ENCODE results near the gene ITFG1.
"Not testable (repeated sequence)": the region's sequence is repeated elsewhere in the genome, so short reads cannot be mapped to it uniquely, and the experiment has no call there.

ITFG1 gene

DNA sequence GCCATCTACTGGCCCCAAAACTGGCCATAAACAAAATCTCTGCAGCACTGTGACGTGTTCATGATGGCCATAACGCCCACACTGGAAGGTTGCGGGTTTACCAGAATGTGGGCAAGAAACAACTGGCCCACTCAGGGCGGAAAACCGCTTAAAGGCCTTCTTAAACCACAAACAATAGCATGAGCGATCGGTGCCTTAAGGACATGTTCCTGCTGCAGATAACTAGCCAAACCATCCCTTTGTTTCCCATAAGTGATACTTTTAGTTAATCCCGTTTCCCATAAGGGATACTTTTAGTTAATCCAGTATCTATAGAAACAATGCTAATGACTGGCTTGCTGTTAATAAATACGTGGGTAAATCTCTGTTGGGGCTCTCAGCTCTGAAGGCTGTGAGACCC, 308.4 kb downstream of the ITFG1 start:
- DNase-seq (ENCODE audit: low spot score), result not testable (repeated sequence)

- no peak for DNase-seq (ENCODE audit: low spot score)
Measured at GRCh38 chr16:47150067-47150466, 310.8 kb downstream of the ITFG1 start.

DNA sequence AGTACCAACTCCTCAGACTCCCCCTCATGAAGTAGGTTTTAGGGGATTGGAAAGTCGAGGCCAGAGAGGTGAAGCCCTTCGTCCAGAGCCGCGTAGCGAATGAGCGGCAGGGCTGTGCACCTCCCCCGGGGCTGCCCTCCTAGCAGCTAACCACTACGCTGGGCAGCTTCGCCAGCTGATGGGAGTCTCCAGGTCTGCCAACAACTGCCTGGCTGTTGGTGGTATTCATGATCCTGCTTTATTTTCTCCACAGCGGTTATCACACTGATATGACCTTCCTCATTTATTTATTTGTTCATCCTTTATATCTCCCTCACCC, 316.3 kb downstream of the ITFG1 start:
- DNase-seq (ENCODE audit: low spot score), result no peak

DNA sequence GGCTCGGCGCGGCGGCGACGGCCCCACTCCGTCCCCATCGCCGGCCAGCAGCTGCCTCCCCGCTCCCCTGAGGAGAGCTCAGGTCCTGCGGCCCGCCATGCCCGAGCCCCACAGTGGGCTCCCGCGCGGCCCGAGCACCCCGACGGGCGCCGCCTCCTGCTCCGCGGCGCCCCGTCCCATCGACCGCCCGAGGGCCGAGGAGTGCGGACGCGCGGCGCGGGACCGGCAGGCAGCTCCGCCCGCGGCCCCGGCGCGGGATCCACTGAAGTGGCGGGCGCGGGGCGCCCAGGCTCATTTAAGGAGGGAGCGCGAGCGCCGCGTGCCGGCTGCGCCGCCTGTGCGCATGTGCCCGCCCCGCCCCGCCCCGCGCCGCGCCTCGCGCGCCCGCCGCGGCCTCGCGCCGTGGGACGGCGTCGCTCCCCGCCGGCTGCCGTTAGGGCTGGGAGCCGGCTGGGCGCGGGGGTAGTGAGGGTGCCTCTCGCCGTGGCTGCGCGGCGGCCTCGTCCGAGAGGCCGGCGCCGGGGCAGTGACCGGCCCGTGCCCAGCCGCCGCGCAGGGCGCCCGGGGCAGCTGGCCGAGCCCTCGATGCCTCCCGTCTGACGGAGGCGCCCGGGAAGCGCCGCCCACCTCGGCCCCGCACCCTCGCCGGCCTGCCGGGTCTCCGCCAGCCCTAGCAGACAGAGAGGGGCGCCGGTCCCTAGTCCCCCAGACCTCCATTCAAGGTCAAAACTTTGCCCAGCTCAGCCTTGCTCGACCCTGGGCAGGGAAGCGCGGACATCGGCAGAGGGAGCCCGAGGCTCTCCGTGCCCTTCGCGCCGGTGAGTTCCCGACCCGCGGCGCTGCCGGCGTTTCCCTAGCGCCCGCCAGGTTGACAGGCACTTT, 316.9 kb downstream of the ITFG1 start, which contains the start of gene NETO2:
Gene NETO2 (minus strand): TSS at position 269 of the 882 bp plus-strand sequence. CDS start 333 bp downstream, outside the sequence.
- DNase-seq (ENCODE audit: low spot score), result peak; percentile 85

- DNase-seq (ENCODE audit: low spot score), result peak; percentile 84
Measured at GRCh38 chr16:47142821-47143676, 317.8 kb downstream of the ITFG1 start.

GRCh38 chr16:47142486-47142820, 318.4 kb downstream of the ITFG1 start:
- DNase-seq (ENCODE audit: low spot score), result peak; percentile 37

DNA sequence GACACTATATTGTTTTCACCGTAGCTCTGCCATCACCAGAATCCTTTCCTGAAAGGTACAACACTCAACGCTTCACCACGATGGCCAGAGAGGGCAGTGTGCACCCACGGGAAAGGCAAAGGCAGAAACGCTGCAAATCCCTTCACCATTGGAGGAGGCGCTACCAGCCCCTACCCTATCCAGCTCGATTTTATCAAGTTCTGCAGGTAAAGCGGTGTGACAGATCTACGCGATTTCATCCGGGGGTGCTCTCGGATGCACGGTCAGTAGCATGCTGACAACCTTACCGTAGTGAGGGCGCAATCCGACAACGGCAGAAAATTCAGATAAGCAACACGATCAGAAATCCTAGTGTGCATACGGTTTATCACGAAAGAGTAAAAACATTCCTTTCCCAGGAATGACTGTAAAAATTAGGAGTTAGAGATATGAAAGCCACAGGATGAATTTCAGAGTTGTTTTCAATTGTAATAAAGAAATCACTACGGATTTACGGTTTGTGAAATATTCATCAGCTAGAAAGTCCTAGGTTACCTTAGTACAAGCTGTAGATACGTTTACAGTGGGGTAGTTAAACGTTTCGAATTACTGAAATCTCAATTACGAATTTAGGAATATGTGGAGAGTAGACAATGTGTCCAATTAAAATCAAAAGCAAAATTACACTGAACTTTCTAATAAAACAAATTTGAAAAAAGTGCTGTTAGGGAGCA, 318.9 kb downstream of the ITFG1 start:
- DNase-seq (ENCODE audit: low spot score), result peak; percentile 86

DNA sequence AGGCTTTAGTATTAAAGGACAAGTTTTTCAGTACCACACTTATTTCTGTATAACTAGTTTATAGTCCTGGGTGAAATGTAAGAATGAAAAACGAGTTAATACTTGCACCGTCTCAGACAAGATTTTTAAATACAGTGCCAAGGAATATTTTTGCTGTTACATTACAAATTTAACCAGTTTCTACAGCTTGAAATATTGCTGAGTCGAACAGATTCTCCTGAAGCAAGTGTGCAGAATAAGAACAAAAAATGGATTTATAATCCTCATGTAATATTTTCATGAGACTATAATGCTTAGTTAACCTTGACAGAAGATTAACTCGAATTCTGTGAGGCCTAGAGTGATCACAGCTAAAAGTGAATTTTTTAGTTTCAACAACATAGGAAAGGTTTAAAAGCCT, 320.2 kb downstream of the ITFG1 start:
- no peak for DNase-seq (ENCODE audit: low spot score)

GRCh38 chr16:47139561-47140185, 321.2 kb downstream of the ITFG1 start:
- no peak for DNase-seq (ENCODE audit: low spot score)

DNA sequence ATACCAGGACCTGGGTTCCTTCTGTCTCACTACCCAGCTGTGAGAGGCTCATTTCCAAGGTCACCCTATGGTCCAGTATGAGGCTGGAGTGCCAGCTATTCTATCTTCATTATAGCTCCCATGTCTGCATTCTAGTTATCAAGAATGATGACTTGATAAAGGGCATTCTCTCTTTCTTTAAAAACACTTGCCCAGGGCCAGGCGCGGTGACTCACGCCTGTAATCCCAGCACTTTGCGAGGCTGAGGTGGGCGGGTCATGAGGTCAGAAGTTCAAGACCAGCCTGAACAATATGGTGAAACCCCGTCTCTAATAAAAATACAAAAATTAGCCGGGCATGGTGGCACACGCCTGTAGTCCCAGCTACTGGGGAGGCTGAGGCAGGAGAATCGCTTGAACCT, 322.9 kb downstream of the ITFG1 start:
- DNase-seq (ENCODE audit: low spot score), result not testable (repeated sequence)

- no peak for DNase-seq (ENCODE audit: low spot score)
Measured at GRCh38 chr16:47136099-47136842, 324.6 kb downstream of the ITFG1 start.

DNA sequence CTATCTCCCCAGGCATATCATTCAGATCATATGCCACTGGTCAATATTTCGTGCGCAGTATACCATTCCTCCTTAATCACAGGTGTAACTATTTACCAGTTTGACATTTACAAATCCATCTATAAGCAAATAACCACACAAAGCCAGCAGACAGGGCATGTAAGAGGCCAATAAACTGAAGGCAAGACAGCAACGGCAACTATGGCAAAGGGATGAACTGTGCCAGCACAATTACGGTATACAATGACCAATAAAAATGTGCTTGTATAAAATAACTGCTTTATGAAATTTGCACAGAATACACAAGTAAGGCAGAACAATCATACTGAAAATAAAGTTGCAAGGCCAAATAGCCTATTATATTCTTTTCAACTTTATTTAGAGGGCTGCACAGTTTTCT, 326.3 kb downstream of the ITFG1 start:
- DNase-seq (ENCODE audit: low spot score), result no peak

DNA sequence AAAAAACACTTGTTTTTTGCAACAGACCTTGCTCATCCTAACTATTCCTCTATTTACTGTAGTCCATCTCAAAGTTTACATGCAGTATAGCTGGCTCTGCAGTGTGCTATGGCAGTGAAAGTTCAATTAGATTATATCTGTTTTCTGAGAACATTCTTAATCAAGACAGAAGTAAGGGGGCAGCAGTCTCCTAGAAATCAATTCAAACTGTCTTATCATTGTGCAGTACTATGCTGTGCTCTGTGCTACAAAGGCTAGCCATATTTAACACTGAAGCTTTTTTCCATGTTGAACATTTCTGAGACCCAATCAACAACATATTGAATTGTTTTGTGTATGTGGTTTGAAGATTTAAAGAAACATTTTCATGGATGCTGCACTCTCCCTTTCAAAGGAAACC, 328.6 kb downstream of the ITFG1 start:
- no peak for DNase-seq (ENCODE audit: low spot score)

DNA sequence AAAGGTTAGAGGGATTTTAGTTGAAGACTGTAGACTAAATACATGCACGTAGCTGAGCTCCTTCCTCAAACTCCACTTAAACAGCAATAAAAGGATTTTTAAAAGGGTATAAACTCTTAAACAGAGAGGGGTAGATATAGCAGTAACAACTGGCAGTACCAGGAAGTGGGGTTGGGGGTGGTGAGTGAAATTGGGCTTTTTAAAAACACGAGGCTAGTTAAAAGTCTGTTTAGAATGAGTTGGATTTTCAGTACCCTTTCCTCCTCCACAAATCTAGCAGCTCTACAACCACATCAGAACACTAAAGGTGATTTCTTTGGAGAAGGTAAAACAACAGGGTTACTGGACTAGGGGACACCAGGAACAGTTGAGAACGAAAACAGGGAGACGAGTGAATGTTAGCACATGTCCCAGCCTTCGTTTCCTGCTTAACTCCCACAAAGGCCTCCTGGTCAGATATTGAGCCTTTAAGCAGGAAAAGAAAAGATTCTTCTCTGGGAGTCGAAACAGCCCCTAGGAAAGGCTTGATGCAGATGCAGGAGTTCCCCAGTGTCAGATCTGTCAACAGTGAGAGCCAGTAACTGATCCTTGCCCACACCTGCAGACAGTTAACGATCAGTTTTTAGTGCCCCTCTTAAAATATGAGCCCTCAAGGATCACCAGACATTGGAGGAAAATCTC, 331.0 kb downstream of the ITFG1 start:
- no peak for DNase-seq (ENCODE audit: low spot score)

GRCh38 chr16:47127541-47127940, 333.3 kb downstream of the ITFG1 start:
- DNase-seq (ENCODE audit: low spot score), result no peak

DNA sequence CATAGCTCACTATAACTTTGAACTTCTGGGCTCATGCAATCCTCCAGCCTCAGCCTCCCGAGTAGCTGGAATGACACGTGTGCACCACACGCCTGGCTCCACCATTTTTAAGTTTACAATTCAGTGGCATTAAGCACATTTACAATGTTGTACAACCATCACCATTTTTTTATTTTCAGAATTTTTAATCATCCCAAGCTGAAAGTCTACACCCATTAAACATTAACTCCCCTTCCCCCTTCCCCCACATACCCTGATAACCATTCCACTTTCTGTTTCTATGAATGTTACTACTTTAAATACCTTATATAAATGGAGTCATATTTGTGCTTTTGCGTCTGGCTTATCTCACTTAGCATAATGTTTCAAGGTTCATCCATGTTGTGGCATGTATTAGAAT, 335.1 kb downstream of the ITFG1 start:
- DNase-seq (ENCODE audit: low spot score), result no peak

GRCh38 chr16:47113130-47113529, 347.7 kb downstream of the ITFG1 start:
- DNase-seq (ENCODE audit: low spot score), result no peak

DNA sequence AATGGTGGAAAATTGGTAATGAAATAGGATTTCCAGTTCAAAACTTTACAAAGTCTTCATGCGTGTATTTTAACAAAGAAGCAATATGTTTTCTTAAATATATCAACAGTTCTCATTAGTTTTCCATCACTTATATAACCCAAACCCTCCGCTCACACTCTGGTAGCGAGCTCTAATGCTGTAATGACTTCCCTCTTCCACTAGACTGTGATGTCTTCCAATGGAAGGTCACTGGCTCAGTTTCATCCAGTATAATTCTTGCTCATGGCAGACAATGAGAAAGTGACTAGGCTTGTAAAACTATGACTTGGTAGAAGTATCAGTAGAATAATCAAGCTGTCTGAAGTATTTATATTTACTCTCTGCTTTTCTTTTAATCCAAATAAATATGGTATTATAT, 349.9 kb downstream of the ITFG1 start:
- no peak for DNase-seq (ENCODE audit: low spot score)

- DNase-seq (ENCODE audit: low spot score), result no peak
Measured at GRCh38 chr16:47109361-47109760, 351.5 kb downstream of the ITFG1 start.

Measured in germinal center (tissue), 1 donor.